GM12864 (cell line): Measurements from ENCODE around the gene SLCO4C1.
A peak's percentile ranks its signal among the peaks of the same experiment; 100 is the strongest.

Source experiments
- DNase-seq: peaks from one replicate; pipeline ENCODE4 v3.0.0-alpha.2; 2011; ENCODE audit warnings: low read depth
- H3K4me3 ChIP-seq: 2 replicates; pipeline ENCODE4 v1.5.1; 2011; ENCODE audit warnings: mild to moderate bottlenecking, low read depth, low read length, control low read depth
- TF ChIP-seq, protein P1 (sequence below): IDR thresholded peaks from 2 replicates; pipeline ENCODE4 v1.5.1; 2011; ENCODE audit warnings: low read depth, mild to moderate bottlenecking, moderate library complexity, low read length, control low read depth, inconsistent platforms; ENCODE audit errors: missing control alignments

SLCO4C1 gene

GRCh38 chr5:102229685-102230084 is 66.4 kb downstream of the SLCO4C1 start:
- TF ChIP-seq, protein P1, sequence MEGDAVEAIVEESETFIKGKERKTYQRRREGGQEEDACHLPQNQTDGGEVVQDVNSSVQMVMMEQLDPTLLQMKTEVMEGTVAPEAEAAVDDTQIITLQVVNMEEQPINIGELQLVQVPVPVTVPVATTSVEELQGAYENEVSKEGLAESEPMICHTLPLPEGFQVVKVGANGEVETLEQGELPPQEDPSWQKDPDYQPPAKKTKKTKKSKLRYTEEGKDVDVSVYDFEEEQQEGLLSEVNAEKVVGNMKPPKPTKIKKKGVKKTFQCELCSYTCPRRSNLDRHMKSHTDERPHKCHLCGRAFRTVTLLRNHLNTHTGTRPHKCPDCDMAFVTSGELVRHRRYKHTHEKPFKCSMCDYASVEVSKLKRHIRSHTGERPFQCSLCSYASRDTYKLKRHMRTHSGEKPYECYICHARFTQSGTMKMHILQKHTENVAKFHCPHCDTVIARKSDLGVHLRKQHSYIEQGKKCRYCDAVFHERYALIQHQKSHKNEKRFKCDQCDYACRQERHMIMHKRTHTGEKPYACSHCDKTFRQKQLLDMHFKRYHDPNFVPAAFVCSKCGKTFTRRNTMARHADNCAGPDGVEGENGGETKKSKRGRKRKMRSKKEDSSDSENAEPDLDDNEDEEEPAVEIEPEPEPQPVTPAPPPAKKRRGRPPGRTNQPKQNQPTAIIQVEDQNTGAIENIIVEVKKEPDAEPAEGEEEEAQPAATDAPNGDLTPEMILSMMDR, result no peak
- H3K4me3 ChIP-seq, result no peak overlapping the region
- peak; percentile 3 for DNase-seq

- no peak for DNase-seq
- no peak overlapping the region for H3K4me3 ChIP-seq
- TF ChIP-seq, protein P1, result no peak
These were observed 69.8 kb downstream of the SLCO4C1 start for GRCh38 chr5:102226321-102226720.

DNA sequence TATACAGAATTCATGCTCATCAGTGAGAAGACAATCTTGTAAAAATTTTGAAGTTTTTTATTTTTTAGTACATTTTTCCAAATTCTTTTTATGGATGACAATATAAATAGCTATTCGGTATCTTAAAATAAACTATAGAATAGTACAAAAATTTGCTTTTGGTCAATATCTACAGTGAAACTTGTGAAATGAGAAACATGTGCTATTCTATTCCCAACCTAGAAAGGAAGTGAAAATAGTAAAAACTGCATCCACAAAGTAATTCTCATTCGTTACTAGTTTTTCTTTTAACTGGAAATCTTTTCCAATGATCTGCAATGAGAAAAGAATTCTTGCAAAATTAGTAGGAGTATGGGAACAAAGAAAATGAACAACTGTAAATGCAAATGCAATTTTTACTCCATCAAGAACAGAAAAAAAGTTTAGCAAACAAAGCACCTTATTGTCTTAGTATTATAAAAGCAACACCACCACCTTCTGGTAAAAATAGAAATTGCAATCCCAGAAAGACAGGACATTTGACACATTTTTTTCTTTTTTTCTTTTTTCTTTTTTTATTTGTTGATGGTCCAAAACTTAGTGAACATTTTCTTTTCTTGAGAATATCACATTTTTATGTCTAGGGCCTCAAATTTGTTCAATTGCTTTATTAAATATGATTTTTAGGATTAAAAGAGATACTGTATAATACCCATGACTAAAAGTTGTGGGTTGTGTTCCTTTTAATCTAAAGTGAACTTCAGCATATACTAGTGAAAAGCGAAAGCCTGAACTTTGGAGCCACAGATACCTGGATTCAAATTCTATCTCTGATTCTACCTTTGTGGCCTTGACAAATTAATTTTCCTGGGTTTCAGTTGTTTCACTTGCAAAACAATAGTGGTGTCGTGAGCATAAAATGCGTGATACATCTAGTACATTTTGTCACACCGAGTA is 72.3 kb downstream of the SLCO4C1 start:
- TF ChIP-seq, protein P1, result peak; percentile 43
- DNase-seq, result peak; percentile 2
- no peak overlapping the region for H3K4me3 ChIP-seq

- no peak for DNase-seq
- H3K4me3 ChIP-seq, result no peak overlapping the region
- TF ChIP-seq, protein P1, result no peak
These were observed 73.3 kb downstream of the SLCO4C1 start for GRCh38 chr5:102222772-102223171.

DNA sequence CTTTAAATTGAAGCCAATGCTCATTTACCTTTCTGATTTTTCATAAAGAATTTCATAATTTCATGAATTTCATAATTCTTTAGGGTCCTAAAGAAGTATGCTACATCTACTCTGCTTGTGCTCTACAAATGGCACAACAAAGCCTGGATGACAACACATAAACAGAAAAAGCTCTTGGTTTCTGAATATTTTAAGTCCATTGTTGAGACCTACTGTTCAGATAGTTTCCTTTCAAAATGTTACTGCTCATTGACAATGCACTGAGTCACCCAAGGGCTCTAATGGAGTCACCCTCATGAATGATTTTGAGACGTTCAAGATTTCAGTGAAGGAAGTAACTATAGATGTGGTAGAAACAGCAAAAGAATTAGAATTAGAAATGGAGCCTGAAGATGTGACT is 74.1 kb downstream of the SLCO4C1 start:
- TF ChIP-seq, protein P1, result no peak
- H3K4me3 ChIP-seq, result no peak overlapping the region
- DNase-seq, result no peak

GRCh38 chr5:102218159-102218558 is 77.9 kb downstream of the SLCO4C1 start:
- DNase-seq, result no peak
- H3K4me3 ChIP-seq, result no peak overlapping the region
- TF ChIP-seq, protein P1, result no peak

DNA sequence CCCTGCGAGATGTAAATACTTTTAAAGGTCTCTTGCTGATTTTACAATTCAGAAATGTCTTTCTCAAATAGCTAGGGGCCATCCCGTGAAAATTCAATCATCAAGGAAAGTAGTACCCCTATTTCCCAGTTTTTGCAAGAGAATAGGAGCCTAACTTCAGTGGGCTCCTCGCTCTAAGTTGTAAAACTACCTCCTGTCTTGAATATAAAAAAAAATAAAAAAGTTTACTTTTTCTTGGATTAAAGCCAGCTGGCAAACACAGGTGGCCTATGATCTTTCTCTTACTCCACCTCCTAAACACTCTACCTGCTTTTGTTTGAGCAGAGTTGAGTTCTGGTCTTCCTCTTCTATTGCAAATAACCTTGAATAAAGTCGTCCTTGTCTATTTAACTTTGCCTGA is 79.4 kb downstream of the SLCO4C1 start:
- DNase-seq, result no peak
- no peak overlapping the region for H3K4me3 ChIP-seq
- TF ChIP-seq, protein P1, result no peak
